GM21360 (cell line): ENCODE data around the gene ZBTB49.

Experiments used
- ATAC-seq: cut with Tn5 transposase; IDR thresholded peaks from one replicate; pipeline ENCODE4 v1.9.1; 2021; ENCODE audit warnings: mild to moderate bottlenecking, moderate library complexity; ENCODE audit not compliant: unreplicated experiment

ZBTB49 gene

DNA sequence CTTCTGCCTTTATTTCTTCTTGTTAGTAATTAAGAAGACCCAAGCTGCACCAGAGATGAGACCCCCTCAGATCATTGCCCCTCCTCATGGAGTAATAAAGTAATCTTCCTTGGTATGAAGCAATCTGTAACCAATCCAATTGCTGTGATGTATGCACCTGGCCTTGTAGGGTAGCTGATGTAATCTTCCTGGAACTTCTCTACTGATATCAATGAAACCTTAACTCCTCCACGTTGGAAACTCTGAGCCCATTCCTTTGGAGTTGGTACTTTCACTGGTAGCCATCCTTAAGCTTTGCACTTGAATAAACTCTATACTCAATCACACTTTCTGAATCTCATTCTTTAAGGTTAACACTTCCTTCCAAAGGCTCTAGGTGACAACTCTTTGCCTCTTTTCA is 65.3 kb downstream of the ZBTB49 start:
- no peak for ATAC-seq

GRCh38 chr4:4356106-4357041 is 66.3 kb downstream of the ZBTB49 start:
- no peak for ATAC-seq

GRCh38 chr4:4358093-4358854 is 68.2 kb downstream of the ZBTB49 start:
- ATAC-seq: no peak

GRCh38 chr4:4361883-4362282 is 71.8 kb downstream of the ZBTB49 start:
- ATAC-seq: no peak

DNA sequence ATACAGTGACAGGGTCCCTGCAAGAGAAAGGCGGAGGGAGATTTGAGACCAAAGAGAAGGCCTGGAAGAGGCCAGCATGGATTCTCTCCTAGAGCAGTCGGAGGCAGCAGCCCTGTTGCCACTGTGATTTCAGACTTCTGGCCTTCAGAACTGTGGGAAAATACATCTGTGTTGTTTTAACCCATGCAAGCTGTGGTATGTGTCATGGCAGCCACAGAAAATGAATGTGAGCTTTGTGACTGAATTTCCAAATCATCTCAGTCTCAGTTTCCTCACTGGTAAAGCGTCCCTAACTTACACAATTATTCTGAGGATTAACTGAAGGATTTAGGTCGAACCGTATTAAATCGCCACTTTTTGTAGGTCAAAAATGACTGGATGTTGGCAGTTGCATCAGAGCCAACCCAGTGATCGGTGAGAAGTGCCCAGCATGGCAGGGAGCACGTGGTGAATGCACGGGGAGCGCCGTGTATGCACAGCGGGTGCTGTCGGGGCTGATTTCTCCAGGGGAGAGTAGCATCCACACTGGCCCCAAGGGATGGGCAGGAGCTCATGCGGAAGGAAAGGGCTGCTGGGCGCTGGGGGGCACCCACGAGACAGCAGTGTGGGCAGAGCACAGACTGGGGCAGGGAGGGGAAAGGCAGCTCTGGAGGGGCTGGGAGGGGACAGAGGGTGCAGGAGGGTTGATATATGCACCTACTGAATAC is 73.1 kb downstream of the ZBTB49 start:
- ATAC-seq: no peak

DNA sequence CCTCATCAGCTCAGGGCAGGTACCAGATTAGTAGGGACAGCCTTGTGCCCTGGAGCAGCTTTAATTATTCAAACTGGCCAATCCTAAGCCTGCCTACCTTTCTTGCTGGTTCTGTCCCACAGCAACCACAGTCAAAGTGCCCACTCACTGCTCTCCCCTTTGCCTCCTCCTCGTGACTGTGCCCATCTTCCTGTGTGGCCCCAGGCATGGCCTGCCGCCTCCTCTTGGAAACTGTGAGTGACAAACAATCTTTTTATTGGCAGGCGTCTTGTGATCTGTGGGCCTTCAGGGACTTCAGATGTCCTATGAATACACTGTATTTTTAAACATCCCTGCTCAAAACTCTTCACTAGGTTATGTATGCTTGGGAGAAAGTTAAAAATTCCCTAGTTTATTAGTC is 74.0 kb downstream of the ZBTB49 start:
- ATAC-seq: no peak

GRCh38 chr4:4364486-4365208 is 74.6 kb downstream of the ZBTB49 start:
- no peak for ATAC-seq

- ATAC-seq: no peak
Measured at GRCh38 chr4:4368809-4369580, 78.9 kb downstream of the ZBTB49 start.
